Measurements from ENCODE around the gene MRC1.

- no peak for TF ChIP-seq CTCF (conservative IDR thresholded peaks at IDR 0.05; ENCODE audit: low read length)
- no peak for TF ChIP-seq EZH2phosphoT487 (IDR thresholded peaks at IDR 0.05; ENCODE audit: borderline replicate concordance)
Observed at GRCh38 chr10:17785276-17785930, 23.7 kb upstream of the MRC1 start.

Measured in Loucy (cell line).